ENCODE measurements around the gene NPIPB6.

DNA sequence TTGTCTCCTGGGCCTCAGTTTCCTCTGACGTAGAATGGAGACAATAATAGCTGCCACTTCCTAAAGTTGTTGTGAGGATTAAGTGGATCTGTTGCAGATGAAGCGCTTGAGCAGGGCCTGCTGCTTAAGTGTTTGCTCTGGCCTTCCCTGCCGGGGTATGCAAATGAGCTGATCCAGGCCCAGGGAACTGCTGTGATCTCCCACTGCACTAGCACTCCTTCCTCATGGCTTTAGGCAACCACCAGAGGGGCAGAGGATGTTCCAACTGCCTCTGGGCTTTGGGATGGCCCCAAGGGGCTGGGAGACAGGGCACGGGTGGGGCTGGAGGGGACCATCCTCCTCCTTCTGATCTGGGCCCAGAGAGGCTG lies 64.8 kb downstream of the NPIPB6 start:
- TF ChIP-seq POLR2A (IDR thresholded peaks at IDR 0.05) (no peak), CTCF (IDR thresholded peaks at IDR 0.05) (no peak)
